CD4-positive, CD25-positive, alpha-beta regulatory T cell (primary cell): ENCODE measurements around the gene SELE. TPM values are rescaled to one million over a fixed set of nuclear protein-coding genes. Genes with fewer than 3 reads are reported as not detected.
A peak's percentile ranks its signal among the peaks of the same experiment; 100 is the strongest.

Experiments used
- ATAC-seq, 2 donors: fragments of 150-1000 bp; cut with Tn5 transposase; one replicate each; pipeline ENCODE4 v1.10.0; 2021; ENCODE audit warnings: low read depth in 2 of 2, moderate number of reproducible peaks in 2 of 2, moderate library complexity in 1 of 2
- DNase-seq, 3 donors: peaks; one replicate each; pipeline versions ENCODE4 v3.0.0 to v3.0.0-alpha.2; 2012 to 2022; ENCODE audit warnings: mixed read lengths in 1 of 3
- H3K27ac ChIP-seq: one replicate; pipeline ENCODE4 v1.7.0; 2013; ENCODE audit warnings: mild to moderate bottlenecking, low read length; ENCODE audit not compliant: insufficient read depth, poor library complexity, severe bottlenecking
- H3K27me3 ChIP-seq: one replicate; pipeline ENCODE4 v1.7.0; 2013; ENCODE audit warnings: low read length; ENCODE audit not compliant: control insufficient read depth, insufficient read depth
- H3K36me3 ChIP-seq: one replicate; pipeline ENCODE4 v1.7.0; 2013; ENCODE audit warnings: mild to moderate bottlenecking, low read length, moderate library complexity; ENCODE audit not compliant: control insufficient read depth, insufficient read depth
- H3K4me1 ChIP-seq: 2 replicates; pipeline ENCODE4 v1.7.0; 2013; ENCODE audit warnings: mild to moderate bottlenecking, low read length; ENCODE audit not compliant: insufficient read depth, control insufficient read depth, poor library complexity, severe bottlenecking
- H3K4me3 ChIP-seq: one replicate; pipeline ENCODE4 v1.7.0; 2013; ENCODE audit warnings: low read depth, mild to moderate bottlenecking, low read length, moderate library complexity
- H3K9me3 ChIP-seq, 2 experiments: 1 replicate in 1 of 2; 2 replicates in 1 of 2; pipeline ENCODE4 v1.7.0; 2013; ENCODE audit warnings: low read length in 2 of 2, mild to moderate bottlenecking in 1 of 2, moderate library complexity in 1 of 2; ENCODE audit not compliant: control insufficient read depth in 2 of 2
- H3K27ac Mint-ChIP-seq, 3 donors: one replicate each; pipeline ENCODE4 v1.8.0; 2020 to 2022; ENCODE audit warnings: mild to moderate bottlenecking in 3 of 3, mixed read lengths in 3 of 3, moderate library complexity in 2 of 3
- H3K27me3 Mint-ChIP-seq: one replicate; pipeline ENCODE4 v1.8.0; 2022; ENCODE audit warnings: mild to moderate bottlenecking, mixed read lengths
- H3K36me3 Mint-ChIP-seq: one replicate; pipeline ENCODE4 v1.8.0; 2020; ENCODE audit warnings: mixed read lengths
- H3K4me1 Mint-ChIP-seq, 4 donors: one replicate each; pipeline ENCODE4 v1.8.0; 2020 to 2022; ENCODE audit warnings: mixed read lengths in 4 of 4, mild to moderate bottlenecking in 1 of 4
- H3K4me3 Mint-ChIP-seq, 4 donors: one replicate each; pipeline ENCODE4 v1.8.0; 2020 to 2022; ENCODE audit warnings: mild to moderate bottlenecking in 4 of 4, mixed read lengths in 4 of 4, moderate library complexity in 3 of 4
- H3K9me3 Mint-ChIP-seq, 7 donors: one replicate each; pipeline ENCODE4 v1.8.0; 2020 to 2022; ENCODE audit warnings: mixed read lengths in 7 of 7, mild to moderate bottlenecking in 3 of 7, moderate library complexity in 2 of 7
- polyA plus RNA-seq, 4 donors: library from polyadenylated mRNA; unstranded; fragments of 300-500 nt; fragmentation: Illumina TruSeq; gene quantifications; one replicate each; pipeline ENCODE4 v1.2.3, GENCODE V29; 2021
- total RNA-seq: library from RNA; stranded (reverse); gene quantifications from one replicate; pipeline ENCODE4 v1.2.3, GENCODE V29; 2022

The SELE gene
- total and polyA plus RNA-seq, 5 donors from 2014 or later, result 0.06 to 0.09 TPM; not detected in 3

DNA sequence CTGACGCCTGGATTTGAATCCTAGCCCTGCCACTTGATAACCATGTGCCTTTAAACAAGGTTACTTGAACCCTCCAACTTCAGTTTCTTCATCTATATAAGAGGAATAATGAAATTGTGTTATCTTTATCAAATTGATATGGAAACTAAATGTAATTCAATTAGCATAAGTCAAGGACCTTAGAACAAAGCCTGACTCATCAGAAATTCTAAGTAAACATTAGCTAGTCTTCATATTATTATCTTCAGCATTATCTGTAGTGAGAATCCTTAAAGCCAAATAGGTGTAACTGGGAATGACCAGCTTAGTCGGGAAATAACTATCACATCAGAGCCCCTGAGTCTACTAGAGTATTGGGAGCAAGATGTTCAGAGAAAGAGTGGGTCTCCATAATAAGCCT is 29.1 kb downstream of the SELE start:
- no peak for ATAC-seq

DNA sequence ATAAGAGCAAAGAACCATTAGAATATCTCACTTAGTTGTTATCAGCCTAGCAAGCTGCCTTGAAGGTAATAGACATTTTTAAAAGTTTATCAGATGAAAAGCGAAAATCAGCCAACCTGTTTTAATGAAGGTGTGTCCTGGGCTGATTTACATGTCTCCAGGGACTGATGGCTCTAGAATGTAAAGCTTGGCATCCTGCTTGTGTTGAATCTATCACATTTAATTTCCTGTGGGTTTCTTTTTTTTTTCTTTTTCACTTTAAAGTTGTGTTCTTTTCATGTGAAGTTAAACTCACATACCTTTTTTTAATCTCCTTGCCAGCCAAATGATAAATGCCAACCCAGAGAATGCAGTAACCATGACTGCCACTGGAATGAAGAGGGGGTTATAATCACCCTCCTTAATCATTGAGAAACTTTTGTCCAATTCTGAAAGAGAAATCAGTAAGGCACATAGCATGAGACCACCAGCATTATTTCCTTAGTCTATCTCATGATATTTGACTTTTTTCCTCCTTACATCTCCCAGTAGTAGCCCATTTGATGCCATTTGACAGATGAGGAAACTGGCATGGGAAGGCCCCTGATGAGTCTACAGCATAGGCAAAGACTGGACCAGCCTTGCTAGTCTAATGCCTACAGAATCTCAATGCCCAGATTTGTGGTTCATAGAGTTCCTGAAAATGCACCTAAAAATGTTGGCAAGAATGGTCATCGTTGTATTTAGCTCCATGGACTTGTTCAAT is 32.4 kb downstream of the SELE start:
- H3K27ac ChIP-seq, result peak overlapping the region; percentile 88
- Mint-ChIP-seq H3K4me3 (peak overlapping the region; percentile 92 to 99 (median 95)), H3K36me3 (peaks cover 78% of the 10 kb centered on the region), H3K27me3 (no peaks in the 10 kb centered on the region), H3K9me3 (no peaks in the 10 kb centered on the region), H3K4me1 (peaks cover 54 to 99% (median 87%) of the 10 kb centered on the region in 4 donors), H3K27ac (peak overlapping the region in 2 of 3 donors; percentile 93 to 99)
- H3K4me3 ChIP-seq, result peak overlapping the region; percentile 99
- H3K36me3 ChIP-seq, result peaks cover 68% of the 10 kb centered on the region
- DNase-seq (peak in 2 of 3 donors; percentile 60 to 75), ATAC-seq (peak; percentile 48 to 54)
- no peaks in the 10 kb centered on the region for H3K9me3 ChIP-seq
- no peaks in the 10 kb centered on the region for H3K27me3 ChIP-seq
- H3K4me1 ChIP-seq, result peaks cover 100% of the 10 kb centered on the region

More for the DNA sequence above, 29.1 kb downstream of the SELE start:
- peak overlapping the region; percentile 92 to 99 (median 95) for H3K4me3 Mint-ChIP-seq
- H3K9me3 ChIP-seq, result no peaks in the 10 kb centered on the region
- peak overlapping the region; percentile 88 for H3K27ac ChIP-seq
- peaks cover 70% of the 10 kb centered on the region for H3K36me3 ChIP-seq
- no peaks in the 10 kb centered on the region for H3K27me3 ChIP-seq
- DNase-seq, result peak in 1 of 3 donors; percentile 1
- no peaks in the 10 kb centered on the region for H3K27me3 Mint-ChIP-seq
- peak overlapping the region; percentile 99 for H3K4me3 ChIP-seq
- H3K4me1 ChIP-seq, result peaks cover 88% of the 10 kb centered on the region
- H3K27ac Mint-ChIP-seq, result peak overlapping the region in 2 of 3 donors; percentile 93 to 99
- peaks cover 43 to 78% (median 73%) of the 10 kb centered on the region in 4 donors for H3K4me1 Mint-ChIP-seq
- peaks cover 82% of the 10 kb centered on the region for H3K36me3 Mint-ChIP-seq
- H3K9me3 Mint-ChIP-seq, result no peaks in the 10 kb centered on the region

- Mint-ChIP-seq H3K27ac (peak overlapping the region in 2 of 3 donors; percentile 93 to 99), H3K4me1 (peaks cover 52 to 99% (median 86%) of the 10 kb centered on the region in 4 donors), H3K9me3 (no peaks in the 10 kb centered on the region), H3K36me3 (peaks cover 78% of the 10 kb centered on the region), H3K4me3 (peak overlapping the region; percentile 92 to 99 (median 94)), H3K27me3 (no peaks in the 10 kb centered on the region)
- no peaks in the 10 kb centered on the region for H3K9me3 ChIP-seq
- H3K36me3 ChIP-seq, result peaks cover 55% of the 10 kb centered on the region
- peak overlapping the region; percentile 88 for H3K27ac ChIP-seq
- peaks cover 100% of the 10 kb centered on the region for H3K4me1 ChIP-seq
- DNase-seq (peak in 2 of 3 donors; percentile 40 to 51), ATAC-seq (peak; percentile 17 to 25)
- H3K4me3 ChIP-seq, result peak overlapping the region; percentile 73
- H3K27me3 ChIP-seq, result no peaks in the 10 kb centered on the region
Observed at GRCh38 chr1:169699707-169700106, 34.2 kb downstream of the SELE start.

DNA sequence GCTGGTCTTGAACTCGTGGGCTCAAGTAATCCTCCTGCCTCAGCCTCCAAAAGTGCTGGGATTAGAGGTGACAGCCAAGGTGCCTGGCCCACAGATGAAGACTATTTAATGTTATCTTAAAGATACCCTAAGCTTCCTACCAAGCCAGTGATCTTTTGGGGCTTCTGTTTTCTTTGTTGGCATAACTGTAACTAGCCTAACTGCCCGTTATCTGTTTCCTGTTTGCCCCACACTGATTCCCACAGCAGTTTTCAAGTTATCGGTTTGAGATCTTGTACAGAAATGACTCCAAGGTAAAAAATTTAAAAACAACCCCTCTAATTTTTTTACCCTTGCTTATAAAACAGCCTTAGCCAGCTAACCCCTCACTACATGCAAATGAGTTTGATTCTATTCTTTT is 34.9 kb downstream of the SELE start:
- H3K9me3 ChIP-seq, result no peaks in the 10 kb centered on the region
- no peaks in the 10 kb centered on the region for H3K27me3 ChIP-seq
- ATAC-seq, result no peak
- Mint-ChIP-seq H3K27ac (peak overlapping the region in 2 of 3 donors; percentile 93 to 99), H3K4me1 (peaks cover 55 to 99% (median 87%) of the 10 kb centered on the region in 4 donors), H3K4me3 (peak overlapping the region; percentile 92 to 99 (median 94)), H3K36me3 (peaks cover 78% of the 10 kb centered on the region), H3K9me3 (no peaks in the 10 kb centered on the region), H3K27me3 (no peaks in the 10 kb centered on the region)
- peaks cover 100% of the 10 kb centered on the region for H3K4me1 ChIP-seq
- H3K36me3 ChIP-seq, result peaks cover 47% of the 10 kb centered on the region
- H3K4me3 ChIP-seq, result peak overlapping the region; percentile 73
- DNase-seq, result peak in 2 of 3 donors; percentile 39 to 85
- peak overlapping the region; percentile 88 for H3K27ac ChIP-seq

- Mint-ChIP-seq H3K9me3 (peaks cover 0 to 1% (median 0%) of the 10 kb centered on the region in 7 donors), H3K4me1 (peaks cover 53 to 99% (median 86%) of the 10 kb centered on the region in 4 donors), H3K36me3 (peaks cover 69% of the 10 kb centered on the region), H3K27ac (peak overlapping the region in 2 of 3 donors; percentile 93 to 99), H3K27me3 (no peaks in the 10 kb centered on the region), H3K4me3 (peak overlapping the region in 3 of 4 donors; percentile 92 to 99 (median 94))
- no peaks in the 10 kb centered on the region for H3K27me3 ChIP-seq
- H3K36me3 ChIP-seq, result peaks cover 35% of the 10 kb centered on the region
- peak overlapping the region; percentile 58 for H3K4me3 ChIP-seq
- H3K4me1 ChIP-seq, result peaks cover 100% of the 10 kb centered on the region
- peak overlapping the region; percentile 88 for H3K27ac ChIP-seq
- DNase-seq, result no peak
- H3K9me3 ChIP-seq, result no peaks in the 10 kb centered on the region
- ATAC-seq, result no peak
Observed at GRCh38 chr1:169697755-169698154, 36.1 kb downstream of the SELE start.

- no peak for ATAC-seq
- no peaks in the 10 kb centered on the region for H3K9me3 ChIP-seq
- peaks cover 100% of the 10 kb centered on the region for H3K4me1 ChIP-seq
- H3K27me3 Mint-ChIP-seq, result no peaks in the 10 kb centered on the region
- peak overlapping the region; percentile 88 for H3K27ac ChIP-seq
- peak overlapping the region in 2 of 3 donors; percentile 72 to 97 for H3K27ac Mint-ChIP-seq
- H3K9me3 Mint-ChIP-seq, result peaks cover 0 to 1% (median 0%) of the 10 kb centered on the region in 7 donors
- peak overlapping the region; percentile 58 for H3K4me3 ChIP-seq
- no peaks in the 10 kb centered on the region for H3K27me3 ChIP-seq
- peak overlapping the region; percentile 46 to 77 (median 60) for H3K4me3 Mint-ChIP-seq
- peaks cover 61% of the 10 kb centered on the region for H3K36me3 Mint-ChIP-seq
- peaks cover 47 to 92% (median 78%) of the 10 kb centered on the region in 4 donors for H3K4me1 Mint-ChIP-seq
- peaks cover 28% of the 10 kb centered on the region for H3K36me3 ChIP-seq
- DNase-seq, result no peak
Observed at GRCh38 chr1:169696273-169697100, 37.4 kb downstream of the SELE start.

DNA sequence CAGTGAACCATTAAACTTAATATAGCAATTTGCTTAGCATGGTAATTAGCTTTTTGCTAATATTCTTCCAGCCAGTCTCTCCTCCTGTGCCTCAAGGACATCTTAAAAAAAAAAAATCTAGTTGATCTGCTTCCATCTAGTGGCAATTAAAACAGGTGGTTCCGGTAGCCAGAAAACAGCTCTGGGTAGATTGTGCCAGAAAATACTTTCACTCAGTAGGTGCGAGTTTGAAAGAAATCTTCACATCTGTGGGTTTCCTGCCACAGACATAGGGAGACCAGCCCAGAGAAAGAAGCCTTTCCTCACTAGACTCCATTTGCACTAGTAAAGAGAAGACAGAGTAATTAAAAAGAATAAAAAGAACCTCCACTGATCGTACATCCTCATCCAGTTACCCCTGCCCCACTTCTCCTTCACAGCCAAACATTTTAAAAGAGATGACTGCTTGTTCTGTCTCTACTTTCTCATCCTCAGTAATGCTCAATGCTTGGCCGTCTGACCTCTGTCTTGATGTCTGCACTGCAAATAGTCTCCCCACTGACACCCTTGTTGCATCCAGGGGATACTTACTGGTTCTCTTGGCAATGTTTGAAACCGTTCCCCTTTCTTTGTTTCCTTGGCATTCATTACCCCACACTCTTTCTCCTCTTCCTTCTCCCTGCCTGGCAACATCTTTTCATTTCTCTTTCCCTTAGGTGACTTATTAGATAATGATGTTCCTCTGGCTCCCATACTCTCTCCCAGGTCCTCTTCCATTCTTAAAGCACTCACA is 39.4 kb downstream of the SELE start:
- H3K36me3 Mint-ChIP-seq, result peaks cover 60% of the 10 kb centered on the region
- DNase-seq, result peak; percentile 32 to 91 (median 79)
- H3K36me3 ChIP-seq, result peaks cover 32% of the 10 kb centered on the region
- H3K4me1 Mint-ChIP-seq, result peaks cover 49 to 91% (median 71%) of the 10 kb centered on the region in 4 donors
- no peaks in the 10 kb centered on the region for H3K27me3 ChIP-seq
- peak overlapping the region; percentile 88 for H3K27ac ChIP-seq
- H3K4me3 ChIP-seq, result peak overlapping the region; percentile 79
- peak overlapping the region in 2 of 3 donors; percentile 92 to 99 for H3K27ac Mint-ChIP-seq
- H3K4me1 ChIP-seq, result peaks cover 100% of the 10 kb centered on the region
- H3K27me3 Mint-ChIP-seq, result no peaks in the 10 kb centered on the region
- peak; percentile 52 to 53 for ATAC-seq
- H3K9me3 ChIP-seq, result no peaks in the 10 kb centered on the region
- peaks cover 0 to 1% (median 0%) of the 10 kb centered on the region in 7 donors for H3K9me3 Mint-ChIP-seq
- H3K4me3 Mint-ChIP-seq, result peak overlapping the region; percentile 40 to 84 (median 54)
